GM12878 (cell line): ENCODE data around the gene NOS3. TPM values are rescaled to one million over a fixed set of nuclear protein-coding genes. Genes with fewer than 3 reads are reported as not detected.
A peak's percentile ranks its signal among the peaks of the same experiment; 100 is the strongest.

Experiments used
- BCL11A ChIP-seq: IDR thresholded peaks from 2 replicates; pipeline ENCODE4 v1.6.1; 2011; ENCODE audit warnings: low read depth, low read length
- BHLHE40 ChIP-seq, 2 experiments: fragments of 450-650 bp in 1 of 2; IDR thresholded peaks; 2 replicates each; pipeline ENCODE4 v1.6.1; 2011 to 2017; ENCODE audit warnings: low read depth in 2 of 2, borderline replicate concordance in 1 of 2, improper control_type of control experiment in 1 of 2, low read length in 1 of 2, mild to moderate bottlenecking in 1 of 2
- BMI1 ChIP-seq: fragments of 450-650 bp; IDR thresholded peaks from 2 replicates; pipeline ENCODE4 v1.6.1; 2016; ENCODE audit warnings: mild to moderate bottlenecking, moderate library complexity, borderline replicate concordance
- CEBPZ ChIP-seq: fragments of 150-350 bp; IDR thresholded peaks from 2 replicates; pipeline ENCODE4 v1.6.1; 2016; ENCODE audit warnings: low read depth, low read length
- CREM ChIP-seq: IDR thresholded peaks from 2 replicates; pipeline ENCODE4 v1.6.1; 2014; ENCODE audit warnings: antibody characterized with exemption, low read depth
- CTCF ChIP-seq, 3 experiments: IDR thresholded peaks in 2 of 3; conservative IDR thresholded peaks in 1 of 3; 2 replicates each; pipeline ENCODE4 v1.5.1; 2011; ENCODE audit warnings: low read depth in 3 of 3, low read length in 3 of 3, mild to moderate bottlenecking in 3 of 3, control low read depth in 2 of 3, moderate library complexity in 2 of 3, inconsistent platforms in 1 of 3, mixed read lengths in 1 of 3; ENCODE audit not compliant: control insufficient read depth in 2 of 3, insufficient read depth in 1 of 3; ENCODE audit errors: extremely low read depth in 1 of 3
- DPF2 ChIP-seq: fragments of 450-650 bp; IDR thresholded peaks from 2 replicates; pipeline ENCODE4 v1.6.1; 2017; ENCODE audit warnings: mild to moderate bottlenecking
- EED ChIP-seq: sonication (generic); IDR thresholded peaks from 2 replicates; pipeline ENCODE4 v1.6.1; 2016; ENCODE audit warnings: antibody characterized with exemption, low read depth
- HCFC1 ChIP-seq: fragments of 150-350 bp; IDR thresholded peaks from 2 replicates; pipeline ENCODE4 v1.6.1; 2014; ENCODE audit warnings: low read length
- KLF5 ChIP-seq: fragments of 450-650 bp; IDR thresholded peaks from 2 replicates; pipeline ENCODE4 v1.6.1; 2014; ENCODE audit warnings: mild to moderate bottlenecking; ENCODE audit not compliant: partially characterized antibody
- LARP7 ChIP-seq: fragments of 450-650 bp; IDR thresholded peaks from 2 replicates; pipeline ENCODE4 v1.6.1; 2017; ENCODE audit warnings: mild to moderate bottlenecking
- MEF2A ChIP-seq: IDR thresholded peaks from 2 replicates; pipeline ENCODE4 v1.6.1; 2011; ENCODE audit warnings: low read depth, mild to moderate bottlenecking, low read length, moderate library complexity; ENCODE audit not compliant: insufficient read depth
- MEF2B ChIP-seq: fragments of 450-650 bp; IDR thresholded peaks from 2 replicates; pipeline ENCODE4 v1.6.1; 2018; ENCODE audit warnings: mild to moderate bottlenecking, moderate library complexity; ENCODE audit not compliant: partially characterized antibody, poor library complexity, severe bottlenecking
- MTA2 ChIP-seq: fragments of 450-650 bp; IDR thresholded peaks from 2 replicates; pipeline ENCODE4 v1.6.1; 2016; ENCODE audit warnings: low read depth, mild to moderate bottlenecking, moderate library complexity
- MYB ChIP-seq: fragments of 150-350 bp; IDR thresholded peaks from 2 replicates; pipeline ENCODE4 v1.6.1; 2014; ENCODE audit warnings: mild to moderate bottlenecking, low read depth, low read length, borderline replicate concordance
- PAX8 ChIP-seq: fragments of 450-650 bp; IDR thresholded peaks from 2 replicates; pipeline ENCODE4 v1.6.1; 2017; ENCODE audit warnings: mild to moderate bottlenecking, moderate library complexity
- RB1 ChIP-seq: fragments of 450-650 bp; formaldehyde crosslinking; IDR thresholded peaks from 2 replicates; pipeline ENCODE4 v1.6.1; 2017; ENCODE audit warnings: mild to moderate bottlenecking, borderline replicate concordance
- RELB ChIP-seq: fragments of 450-650 bp; IDR thresholded peaks from 2 replicates; pipeline ENCODE4 v1.6.1; 2017; ENCODE audit warnings: low read depth, mild to moderate bottlenecking, moderate library complexity
- SMARCA5 ChIP-seq: fragments of 450-650 bp; IDR thresholded peaks from 2 replicates; pipeline ENCODE4 v1.6.1; 2017; ENCODE audit warnings: mild to moderate bottlenecking
- SPI1 ChIP-seq: IDR thresholded peaks from 2 replicates; pipeline ENCODE4 v1.6.1; 2011; ENCODE audit warnings: low read depth, mild to moderate bottlenecking, low read length, moderate library complexity, borderline replicate concordance; ENCODE audit not compliant: insufficient read depth
- SRF ChIP-seq, 2 experiments: IDR thresholded peaks; 2 replicates each; pipeline ENCODE4 v1.6.1; 2011; ENCODE audit warnings: low read depth in 2 of 2, low read length in 2 of 2, mild to moderate bottlenecking in 1 of 2, moderate library complexity in 1 of 2
- YBX1 ChIP-seq: fragments of 450-650 bp; IDR thresholded peaks from 2 replicates; pipeline ENCODE4 v1.6.1; 2016; ENCODE audit warnings: antibody characterized with exemption
- YY1 ChIP-seq: IDR thresholded peaks from 2 replicates; pipeline ENCODE4 v1.6.1; 2011; ENCODE audit warnings: low read depth, mild to moderate bottlenecking, low read length
- polyA plus RNA-seq, 11 experiments: library from polyadenylated mRNA; depleted of rRNA in 4 of 11; unstranded in 6 of 11; stranded (reverse) in 5 of 11; fragments of >200 nt; fragmentation: Nextera tagmentation in 4 of 11; fragmentation: Illumina TruSeq in 1 of 11; extraction: Ambion mirVana in 4 of 11; extraction: Trizol in 1 of 11; gene quantifications; 1 replicate in 1 of 11; 2 replicates in 10 of 11; pipeline versions ENCODE4 v1.2.1 to v1.2.3, GENCODE V29; 2011 to 2016; ENCODE audit warnings: inconsistent platforms in 2 of 11, missing spikeins in 2 of 11, low read depth in 1 of 11
- total RNA-seq, 4 experiments: library from RNA; depleted of rRNA in 3 of 4; stranded (reverse); fragments of >200 nt in 3 of 4; fragmentation: Illumina TruSeq in 1 of 4; extraction: Trizol in 1 of 4; gene quantifications; 2 replicates each; pipeline versions ENCODE4 v1.2.1 to v1.2.3, GENCODE V29; 2013 to 2021
- TF ChIP-seq, protein P1 (sequence below): IDR thresholded peaks from 2 replicates; pipeline ENCODE4 v1.6.1; 2012; ENCODE audit warnings: low read depth, low read length, improper control_type of control experiment

Gene NOS3
- total and polyA plus RNA-seq, 10 of the 15 experiments (the other 5 are each of a cell fraction or from before 2014, with no cell fraction given), result 0.06 to 0.92 (median 0.30) TPM; not detected in 3

- TF ChIP-seq CTCF (IDR thresholded peaks at IDR 0.05 in 2 of 3, conservative IDR thresholded peaks at IDR 0.05 in 1 of 3; ENCODE audit: control insufficient read depth in 2 of 3, extremely low read depth in 1 of 3, insufficient read depth in 1 of 3, low read depth in 3 of 3, low read length in 3 of 3) (peak in 1 of 3 experiments; percentile 13; a peak in 1 of 6 replicates), BHLHE40 (IDR thresholded peaks at IDR 0.05; ENCODE audit: borderline replicate concordance in 1 of 2, low read depth in 2 of 2, low read length in 1 of 2) (peak; percentile 28 to 78; a peak in 3 of 4 replicates), MYB (no peak), YBX1 (no peak), YY1 (peak; percentile 71), RB1 (no peak), MTA2 (no peak), HCFC1 (peak; percentile 29; the same call in 1 of the 2 replicates), BCL11A (no peak), DPF2 (peak; percentile 37; the same call in 1 of the 2 replicates), SPI1 (peak; percentile 63; the same call in 1 of the 2 replicates), LARP7 (peak; percentile 62; the same call in 1 of the 2 replicates), PAX8 (no peak), MEF2B (peak; percentile 30), SRF (IDR thresholded peaks at IDR 0.05; ENCODE audit: low read depth in 2 of 2, low read length in 2 of 2) (0 out of 4 replicates have a peak, but pooled peaks of 1 of the 2 experiments have one; percentile 52), EED (0 out of 2 replicates have a peak, but pooled peaks have one; percentile 14), KLF5 (no peak), BMI1 (peak; percentile 97), CEBPZ (no peak), SMARCA5 (no peak), CREM (peak; percentile 91), RELB (no peak), MEF2A (no peak)
- TF ChIP-seq, protein P1, sequence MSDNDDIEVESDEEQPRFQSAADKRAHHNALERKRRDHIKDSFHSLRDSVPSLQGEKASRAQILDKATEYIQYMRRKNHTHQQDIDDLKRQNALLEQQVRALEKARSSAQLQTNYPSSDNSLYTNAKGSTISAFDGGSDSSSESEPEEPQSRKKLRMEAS, result peak; percentile 87; the same call in 1 of the 2 replicates
Observed at GRCh38 chr7:151013733-151014497, 23.1 kb downstream of the NOS3 start (continued).
